ENCODE results near the gene MTCL3.

Gene MTCL3

GRCh38 chr6:127441881-127442280 lies 77.3 kb downstream of the MTCL3 start (continued):
- TF ChIP-seq ELF1 (CRISPR knock-in tag; IDR thresholded peaks at IDR 0.05): no peak
- TF ChIP-seq MAFK (conservative IDR thresholded peaks at IDR 0.05 in 1 of 2, IDR thresholded peaks at IDR 0.05 in 1 of 2; ENCODE audit: low read length in 2 of 2): peak; percentile 93 to 94
- TF ChIP-seq ARNT (IDR thresholded peaks at IDR 0.05): no peak

- no peaks in the 10 kb centered on the region for H3K27me3 ChIP-seq (ENCODE audit: control insufficient read depth in 1 of 2, insufficient read depth in 2 of 2, low read length in 2 of 2)
- H3K27ac ChIP-seq (ENCODE audit: extremely low read length, insufficient read depth, low read length): no peak overlapping the region
- no peaks in the 10 kb centered on the region for H3K4me1 ChIP-seq (ENCODE audit: insufficient read depth, low read length)
- FAIRE-seq (no peak), DNase-seq (ENCODE audit: low spot score) (no peak), ATAC-seq (no peak)
- in situ Hi-C loops (cut with HindIII; ENCODE audit: extremely low pct_ligation_motif_present, low pct_unique_long_range_greater_than_20kb): no loop called here
- no TSS peak for BruUV-seq (replicated peaks)
- ChIA-PET CTCF (ENCODE audit: low intra/inter-chr PET ratio, low total read pairs) (no interaction called here), POLR2A (no interaction called here)
- H3K79me2 ChIP-seq (ENCODE audit: insufficient read depth, low read length): no peaks in the 10 kb centered on the region
- H4K20me1 ChIP-seq (ENCODE audit: insufficient read depth, low read length): no peaks in the 10 kb centered on the region
- no peak overlapping the region for H3K4me2 ChIP-seq (ENCODE audit: low read depth, low read length)
- no peaks in the 10 kb centered on the region for H3K9me3 ChIP-seq (ENCODE audit: low read length)
- intact Hi-C loops (cut with micrococcal nuclease; ENCODE audit: unreplicated experiment): no loop called here
- WGBS (ENCODE audit: low lambda C conversion rate): 1% methylated on average over 2 of the region's 2 CpGs
- H2AFZ ChIP-seq (ENCODE audit: low read length): no peak overlapping the region
- H3K9ac ChIP-seq (ENCODE audit: insufficient read depth, low read depth, low read length): no peak overlapping the region
- H3K4me3 ChIP-seq (replicated peaks in 1 of 3; ENCODE audit: insufficient read depth in 1 of 3, low read depth in 2 of 3, low read length in 3 of 3): no peak overlapping the region
- H3K36me3 ChIP-seq (replicated peaks in 1 of 2; ENCODE audit: control insufficient read depth in 1 of 2, insufficient read depth in 2 of 2, low read length in 2 of 2): no peaks in the 10 kb centered on the region
- TF ChIP-seq ZFX (CRISPR knock-in tag; IDR thresholded peaks at IDR 0.05; ENCODE audit: low read depth): no peak
- TF ChIP-seq TRIM22 (IDR thresholded peaks at IDR 0.05): no peak
- no peak for TF ChIP-seq CENPT (CRISPR knock-in tag; IDR thresholded peaks at IDR 0.05; ENCODE audit: low read depth)
- TF ChIP-seq ZNF20 (CRISPR knock-in tag; IDR thresholded peaks at IDR 0.05): no peak
- TF ChIP-seq ZBTB43 (CRISPR knock-in tag; conservative IDR thresholded peaks at IDR 0.05): no peak
- TF ChIP-seq SOX6 (IDR thresholded peaks at IDR 0.05): no peak
- TF ChIP-seq SOX6 (CRISPR knock-in tag; IDR thresholded peaks at IDR 0.05): no peak
- no peak for TF ChIP-seq CBX2 (IDR thresholded peaks at IDR 0.05; ENCODE audit: low read depth, low read length)
- TF ChIP-seq CBX2 (CRISPR knock-in tag; IDR thresholded peaks at IDR 0.05; ENCODE audit: low read depth): no peak
- TF ChIP-seq ZNF232 (CRISPR knock-in tag; IDR thresholded peaks at IDR 0.05; ENCODE audit: borderline replicate concordance): no peak
- TF ChIP-seq, protein P1, sequence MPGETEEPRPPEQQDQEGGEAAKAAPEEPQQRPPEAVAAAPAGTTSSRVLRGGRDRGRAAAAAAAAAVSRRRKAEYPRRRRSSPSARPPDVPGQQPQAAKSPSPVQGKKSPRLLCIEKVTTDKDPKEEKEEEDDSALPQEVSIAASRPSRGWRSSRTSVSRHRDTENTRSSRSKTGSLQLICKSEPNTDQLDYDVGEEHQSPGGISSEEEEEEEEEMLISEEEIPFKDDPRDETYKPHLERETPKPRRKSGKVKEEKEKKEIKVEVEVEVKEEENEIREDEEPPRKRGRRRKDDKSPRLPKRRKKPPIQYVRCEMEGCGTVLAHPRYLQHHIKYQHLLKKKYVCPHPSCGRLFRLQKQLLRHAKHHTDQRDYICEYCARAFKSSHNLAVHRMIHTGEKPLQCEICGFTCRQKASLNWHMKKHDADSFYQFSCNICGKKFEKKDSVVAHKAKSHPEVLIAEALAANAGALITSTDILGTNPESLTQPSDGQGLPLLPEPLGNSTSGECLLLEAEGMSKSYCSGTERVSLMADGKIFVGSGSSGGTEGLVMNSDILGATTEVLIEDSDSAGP (CRISPR knock-in tag; IDR thresholded peaks at IDR 0.05; ENCODE audit: borderline replicate concordance): no peak
- TF ChIP-seq SIX4 (CRISPR knock-in tag; IDR thresholded peaks at IDR 0.05): no peak
- TF ChIP-seq E2F5 (CRISPR knock-in tag; conservative IDR thresholded peaks at IDR 0.05): no peak
Measured at GRCh38 chr6:127439718-127440117, 79.4 kb downstream of the MTCL3 start.

Measured in HepG2 (cell line).